ENCODE data around the gene PABPC1L.

Gene PABPC1L

DNA sequence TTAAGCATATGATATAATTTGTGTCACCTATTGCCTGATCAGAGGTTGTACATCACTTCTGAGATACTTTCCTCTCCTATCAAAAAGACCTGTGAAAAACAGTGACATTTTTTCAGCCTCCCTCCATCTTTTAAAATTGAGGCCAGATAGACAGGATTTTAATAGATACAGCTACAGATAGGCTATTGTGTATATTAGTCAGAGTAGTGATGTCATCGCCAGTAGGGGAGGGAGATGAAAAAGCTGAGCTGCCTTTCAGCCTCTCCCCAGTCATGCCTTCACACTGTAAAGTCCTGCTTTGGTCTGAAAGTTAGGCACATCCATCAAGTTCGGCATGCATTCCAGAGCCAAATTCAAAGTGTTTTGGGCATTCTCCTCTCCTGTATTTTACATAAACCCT lies 7.9 kb upstream of the PABPC1L start:
- peak; percentile 71 to 93 for ATAC-seq

DNA sequence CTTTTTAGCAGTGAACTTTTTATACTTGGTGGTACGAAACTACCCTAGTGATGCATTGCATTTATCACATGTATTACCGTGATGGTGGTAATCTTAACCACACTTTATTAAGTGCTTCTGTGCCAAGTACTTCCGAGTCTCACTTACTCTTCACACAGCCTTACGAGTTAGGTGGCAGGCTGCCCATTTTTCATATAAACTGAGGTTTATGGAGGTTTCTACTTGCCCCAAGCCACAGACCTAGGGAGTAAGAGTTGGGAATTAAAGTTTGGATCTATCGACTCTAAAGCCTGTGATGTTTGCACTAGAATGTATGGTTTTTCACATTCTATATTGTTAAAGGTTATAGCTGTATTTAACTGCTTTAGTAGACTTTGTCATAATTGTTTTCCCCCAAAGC lies 5.5 kb upstream of the PABPC1L start:
- ATAC-seq = no peak

DNA sequence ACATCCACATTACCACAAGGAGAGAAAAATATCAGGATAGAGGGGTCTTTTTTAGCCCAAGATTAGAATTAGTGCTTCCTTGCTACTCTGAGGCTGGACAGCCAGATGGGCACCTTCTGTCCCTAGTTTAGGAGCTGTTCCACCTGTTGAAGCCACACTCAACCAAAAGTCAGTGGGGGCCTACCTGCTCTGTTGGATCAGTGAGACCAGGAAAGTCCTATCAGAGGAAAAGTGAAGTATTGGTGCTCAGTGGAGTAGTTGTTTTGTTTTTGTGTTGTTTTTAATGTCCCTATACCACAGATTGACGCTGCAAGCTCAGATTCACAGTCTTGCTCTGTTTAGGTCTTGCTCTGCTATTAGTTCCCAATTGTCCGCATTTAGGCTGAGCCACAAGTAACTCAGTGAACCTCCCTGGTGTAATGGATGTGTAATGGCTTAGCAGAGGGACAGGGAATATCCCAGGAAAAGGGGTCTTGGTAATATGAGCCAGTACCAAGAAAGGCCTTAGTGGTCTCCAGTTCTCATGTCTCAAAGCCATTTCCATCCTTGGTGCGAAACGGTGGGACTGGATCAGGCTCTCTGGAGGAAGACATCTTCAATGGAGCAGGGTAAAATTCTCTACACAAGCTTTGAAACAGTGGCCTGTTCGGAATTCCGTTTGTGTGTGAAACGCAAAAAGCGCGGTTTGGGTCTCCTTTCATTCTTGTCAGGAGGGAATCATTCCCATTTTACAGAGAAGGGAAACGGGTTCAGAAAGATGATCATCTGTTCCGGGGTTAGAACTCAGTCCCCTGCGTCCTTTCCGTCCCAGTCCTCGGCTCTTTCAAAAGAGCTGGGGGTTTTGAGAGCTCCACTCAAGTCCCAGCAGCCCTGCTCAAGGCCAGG lies 631 bp upstream of the PABPC1L start:
- no peak for ATAC-seq

DNA sequence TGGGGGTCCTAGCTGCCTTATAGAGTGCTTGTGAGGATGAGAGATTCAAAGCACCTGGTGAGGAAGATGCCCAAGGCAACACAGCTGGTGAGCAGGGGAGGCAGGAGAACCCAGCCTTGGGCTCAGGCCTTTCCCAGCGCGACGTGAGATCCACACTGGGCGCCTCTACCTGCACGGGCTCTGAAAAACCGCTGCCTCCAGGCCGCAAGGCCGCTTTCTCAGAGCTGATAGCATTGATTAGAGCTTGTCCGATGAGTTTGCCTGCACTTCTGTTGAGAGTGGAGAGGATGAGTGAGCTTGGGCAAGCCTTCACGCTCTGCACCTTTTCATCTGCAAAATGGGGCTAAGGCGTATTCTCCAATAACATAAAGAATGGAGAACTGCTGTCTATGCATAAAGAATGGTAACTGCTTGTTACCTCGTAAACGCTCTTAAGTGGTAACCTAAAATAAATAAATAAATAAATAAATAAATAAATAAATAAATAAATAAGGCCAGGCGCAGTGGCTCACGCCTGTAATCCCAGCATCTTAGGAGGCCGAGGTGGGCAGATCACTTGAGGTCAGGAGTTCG lies 916 bp downstream of the PABPC1L start:
- no peak for ATAC-seq

DNA sequence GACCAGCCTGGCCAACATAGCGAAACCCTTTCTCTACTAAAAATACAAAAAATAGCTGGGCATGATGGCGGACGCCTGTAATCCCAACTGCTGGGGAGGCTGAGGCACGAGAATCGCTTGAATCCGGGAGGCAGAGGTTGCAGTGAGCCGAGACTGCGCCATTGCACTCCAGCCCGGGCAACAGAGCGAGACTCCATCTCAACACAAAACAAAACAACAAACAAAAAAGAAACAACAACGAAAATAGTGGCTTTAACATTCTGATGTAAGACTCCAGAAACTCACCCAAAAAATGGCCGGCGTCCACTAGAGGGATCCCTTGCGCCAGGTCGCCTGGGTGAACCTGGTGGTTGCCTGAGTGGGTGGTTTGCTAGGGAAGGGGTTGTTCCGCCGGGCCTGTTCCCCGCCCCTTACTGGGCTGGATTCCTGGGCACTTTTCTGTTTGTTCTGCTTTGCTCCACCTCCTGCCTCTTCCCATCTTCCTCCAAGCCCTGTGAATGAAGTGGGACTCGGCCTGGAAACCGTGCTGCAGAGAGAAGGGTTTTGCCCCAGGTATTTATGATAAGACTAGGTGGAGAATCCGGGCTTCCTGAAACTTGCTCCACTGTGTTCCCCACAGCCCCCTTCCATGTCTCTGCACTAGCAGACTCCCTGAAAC lies 1.5 kb downstream of the PABPC1L start:
- ATAC-seq = no peak

DNA sequence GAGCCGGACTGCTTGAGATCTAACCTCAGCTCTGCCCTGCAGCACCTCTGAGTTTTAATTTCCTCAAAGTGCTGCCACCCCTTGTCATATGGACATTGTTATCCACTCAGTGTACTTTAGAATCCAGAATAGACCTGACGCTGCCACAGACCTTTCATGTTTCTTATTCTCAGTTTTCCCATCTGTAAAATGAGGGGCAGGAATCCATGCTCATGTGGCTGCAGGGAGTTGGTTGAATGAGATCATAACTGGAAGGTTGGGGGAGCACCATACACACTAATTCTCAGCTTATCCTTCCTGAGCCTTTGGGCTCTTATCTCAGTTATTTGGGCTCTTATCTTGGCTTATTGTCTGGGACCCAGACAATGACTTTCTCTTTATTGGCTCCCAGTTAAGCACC lies 2.3 kb downstream of the PABPC1L start:
- ATAC-seq = no peak

DNA sequence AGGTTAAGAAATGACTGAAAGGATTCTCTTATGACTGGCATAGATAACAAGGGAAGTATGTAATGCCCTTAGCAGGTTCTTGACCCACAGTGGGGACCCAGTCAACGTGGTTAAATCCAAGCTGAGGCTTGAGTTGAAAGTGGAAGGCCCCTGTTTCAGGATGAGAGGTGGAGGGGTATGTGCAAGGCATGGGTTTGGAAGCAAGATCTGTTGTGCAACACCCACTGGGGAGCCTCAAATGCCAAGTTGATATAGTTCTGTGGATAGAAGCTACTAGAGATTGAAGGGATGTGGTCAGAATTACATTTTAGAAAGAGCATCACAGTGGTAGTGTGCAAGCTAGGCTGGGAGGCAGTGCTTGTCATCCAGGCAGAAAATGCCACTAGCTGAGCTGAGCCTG lies 5.1 kb downstream of the PABPC1L start:
- peak in 1 of 2 donors; percentile 14 for ATAC-seq

DNA sequence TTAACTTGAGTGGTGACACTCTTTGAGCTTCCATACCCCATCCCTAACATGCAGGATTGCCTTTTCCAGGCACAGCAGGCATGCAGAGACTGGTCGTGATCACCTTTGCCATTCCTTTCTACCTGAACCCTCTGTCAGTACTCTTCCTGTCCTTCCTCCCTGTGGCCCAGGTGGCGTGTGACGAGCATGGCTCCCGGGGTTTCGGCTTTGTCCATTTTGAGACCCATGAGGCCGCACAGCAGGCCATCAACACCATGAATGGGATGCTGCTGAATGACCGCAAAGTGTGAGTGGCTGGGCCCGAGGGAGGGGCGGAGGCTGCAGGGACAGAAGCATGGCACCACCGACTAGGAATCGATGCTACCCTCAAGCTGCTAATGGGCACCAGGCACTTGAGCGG lies 6.7 kb downstream of the PABPC1L start:
- no peak for ATAC-seq

DNA sequence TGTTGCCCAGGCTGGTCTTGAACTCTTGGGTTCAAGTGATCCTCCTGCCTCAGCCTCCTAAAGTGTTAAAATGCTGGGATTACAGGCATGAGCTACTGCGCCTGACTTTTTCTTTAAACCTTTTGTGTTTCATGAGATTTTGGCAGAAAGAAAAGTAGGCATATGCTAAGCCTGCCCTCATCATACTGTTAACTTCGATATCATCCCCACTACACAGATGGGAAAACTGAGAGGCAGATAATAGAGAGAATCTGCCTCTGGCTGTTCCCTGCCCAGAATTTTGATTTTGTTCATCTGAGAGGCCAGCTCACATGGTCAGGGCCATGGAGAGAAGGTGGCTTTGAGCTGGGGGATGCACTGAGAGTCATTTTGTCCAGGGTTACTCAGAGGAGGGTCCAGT lies 7.5 kb downstream of the PABPC1L start:
- ATAC-seq = no peak

DNA sequence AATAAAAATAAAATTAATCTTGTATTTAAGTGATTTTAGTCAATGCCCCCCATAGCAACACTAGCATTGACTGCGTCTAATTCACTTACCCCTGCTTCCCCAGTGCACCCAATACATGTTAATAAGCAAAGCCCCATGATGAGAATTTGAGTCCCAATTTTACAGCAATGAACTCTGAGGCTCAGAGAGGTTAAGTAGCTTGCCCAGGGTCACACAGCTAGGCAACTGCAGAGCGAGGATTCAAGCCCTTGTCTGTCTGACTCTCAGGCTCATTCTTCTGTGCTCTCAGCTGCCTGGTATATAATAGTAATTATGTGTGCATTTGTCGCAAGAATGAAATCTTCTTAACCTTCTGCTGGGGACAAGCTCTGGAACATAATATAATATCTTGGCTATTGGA lies 8.5 kb downstream of the PABPC1L start:
- no peak for ATAC-seq

DNA sequence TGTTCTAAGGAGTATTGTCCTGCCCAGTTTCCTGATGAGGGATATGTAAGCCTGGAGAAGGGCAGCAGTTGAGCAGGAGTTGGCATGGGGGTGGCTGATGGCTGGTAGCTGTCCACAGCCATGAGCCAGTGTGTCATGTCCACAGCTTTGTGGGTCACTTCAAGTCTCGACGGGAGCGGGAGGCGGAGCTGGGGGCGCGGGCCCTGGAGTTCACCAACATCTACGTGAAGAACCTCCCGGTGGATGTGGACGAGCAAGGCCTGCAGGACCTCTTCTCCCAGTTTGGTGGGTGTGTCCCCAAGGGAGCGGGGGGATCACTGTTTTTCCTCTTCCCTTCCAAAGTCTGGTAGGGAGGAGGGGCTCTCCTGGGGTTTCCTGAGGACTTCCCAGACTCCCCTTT lies 8.9 kb downstream of the PABPC1L start:
- ATAC-seq = no peak

DNA sequence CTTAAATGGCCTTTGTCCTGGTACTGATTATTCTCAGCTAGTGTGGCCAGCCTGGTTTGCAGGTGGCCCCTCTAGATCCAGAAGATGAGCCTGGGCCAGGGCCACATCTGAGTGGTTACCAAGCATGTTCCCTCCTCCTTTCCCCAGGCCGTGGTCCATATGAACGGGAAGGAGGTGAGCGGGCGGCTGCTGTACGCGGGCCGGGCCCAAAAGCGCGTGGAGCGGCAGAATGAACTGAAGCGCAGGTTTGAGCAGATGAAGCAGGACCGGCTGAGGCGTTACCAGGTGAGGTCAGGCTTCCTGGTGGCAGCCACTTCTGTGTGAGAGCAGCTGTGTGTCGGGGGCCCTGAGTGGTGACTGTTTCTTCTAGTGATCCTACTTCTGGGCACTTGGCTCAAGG lies 11.6 kb downstream of the PABPC1L start:
- no peak for ATAC-seq

DNA sequence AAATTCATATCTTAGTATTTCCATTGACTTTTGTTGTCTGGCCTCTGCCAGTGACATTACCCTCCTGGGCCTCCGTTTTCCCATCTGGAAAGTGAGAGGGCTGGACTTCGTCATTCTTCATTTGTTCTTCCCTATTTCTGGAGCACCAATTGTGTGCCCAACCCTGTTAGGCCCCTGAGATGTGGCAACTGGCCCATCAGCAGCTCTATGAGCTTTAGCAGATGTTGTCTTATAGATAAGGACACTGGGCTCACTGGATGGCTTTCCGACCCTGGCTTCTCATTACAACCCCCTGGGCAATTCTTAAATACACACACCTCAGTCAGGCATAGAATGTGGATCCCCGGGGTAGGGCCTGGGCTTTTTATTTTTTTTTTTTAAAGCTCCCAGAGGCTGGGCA lies 14.7 kb downstream of the PABPC1L start:
- ATAC-seq = no peak

DNA sequence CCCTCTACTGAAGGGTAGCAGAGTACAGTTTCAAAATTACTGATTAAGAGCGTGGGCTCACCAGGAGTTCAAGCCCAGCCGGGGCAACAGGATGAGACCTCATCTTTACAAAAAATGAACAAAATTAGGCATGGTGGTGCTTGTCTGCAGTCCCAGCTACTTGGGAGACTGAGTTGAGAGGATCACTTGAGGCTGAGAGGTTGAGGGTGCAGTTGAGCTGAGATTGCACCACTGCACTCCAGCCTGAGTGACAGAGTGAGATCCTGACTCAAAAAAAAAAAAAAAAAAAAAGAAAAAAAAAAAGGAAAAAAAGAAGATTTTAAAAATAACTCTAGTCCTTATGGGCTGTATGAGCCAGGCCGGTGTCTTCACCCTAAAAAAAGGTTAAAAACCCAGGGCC lies 18.7 kb downstream of the PABPC1L start:
- no peak for ATAC-seq

DNA sequence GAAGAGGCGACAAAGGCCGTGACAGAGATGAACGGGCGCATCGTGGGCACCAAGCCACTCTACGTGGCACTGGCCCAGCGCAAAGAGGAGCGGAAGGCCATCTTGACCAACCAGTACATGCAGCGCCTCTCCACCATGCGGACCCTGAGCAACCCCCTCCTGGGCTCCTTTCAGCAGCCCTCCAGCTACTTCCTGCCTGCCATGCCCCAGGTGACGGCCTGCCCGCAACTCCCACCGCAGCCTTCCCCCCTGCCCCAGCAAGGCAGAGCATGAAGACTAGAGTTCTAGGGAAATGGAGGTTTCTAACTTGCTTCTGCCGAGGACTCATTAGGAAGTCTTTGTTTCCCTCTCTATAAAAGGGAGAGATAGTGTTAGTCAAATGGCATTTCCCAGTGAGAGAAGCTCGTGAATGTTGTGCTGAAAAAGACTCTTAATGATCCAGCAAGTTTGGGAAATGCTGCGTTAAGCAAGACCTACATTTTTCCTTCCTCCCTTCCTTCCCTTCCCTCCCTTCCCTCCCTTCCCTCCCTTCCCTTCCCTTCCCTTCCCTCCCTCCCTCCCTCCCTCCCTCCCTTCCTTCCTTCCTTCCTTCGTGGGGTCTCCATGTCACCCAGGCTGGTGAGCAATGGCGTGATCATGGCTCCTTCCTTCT lies 20.8 kb downstream of the PABPC1L start:
- no peak for ATAC-seq

DNA sequence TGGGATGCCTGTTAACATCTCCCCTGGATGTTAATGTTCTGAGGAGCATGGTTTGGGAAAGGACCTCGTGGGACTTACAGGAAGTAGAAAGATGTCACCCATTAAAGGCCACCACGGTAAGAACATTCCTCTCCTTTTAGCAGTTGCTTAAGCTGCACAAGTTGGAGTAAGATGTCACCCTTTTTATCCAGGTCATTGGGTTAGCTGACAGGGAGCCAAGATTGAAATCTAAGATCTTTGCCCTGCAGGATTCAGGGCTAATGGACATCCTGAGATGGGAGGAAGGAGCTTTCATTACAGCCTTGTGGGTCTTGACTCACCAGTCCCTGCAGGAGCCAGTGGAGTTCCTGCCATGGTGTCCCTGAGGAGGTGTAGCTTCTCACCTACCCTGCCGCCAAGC lies 22.1 kb downstream of the PABPC1L start:
- no peak for ATAC-seq

DNA sequence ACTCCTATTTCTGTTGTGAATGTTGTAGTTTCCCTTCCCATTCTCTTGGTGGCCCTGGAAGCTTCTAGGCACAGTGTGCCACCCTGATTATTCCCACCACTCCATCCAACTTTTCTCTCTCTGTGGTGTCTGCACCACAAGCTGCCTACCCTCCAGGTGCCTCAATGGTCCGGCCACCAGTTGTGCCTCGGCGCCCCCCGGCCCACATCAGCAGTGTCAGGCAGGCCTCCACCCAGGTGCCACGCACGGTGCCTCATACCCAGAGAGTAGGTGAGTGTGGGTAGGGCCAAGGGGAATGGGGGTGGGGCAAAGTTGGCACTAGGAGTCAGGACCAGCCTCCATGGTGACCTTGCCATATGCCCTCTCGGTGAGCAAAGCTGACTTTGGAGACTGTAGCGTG lies 23.1 kb downstream of the PABPC1L start:
- no peak for ATAC-seq

DNA sequence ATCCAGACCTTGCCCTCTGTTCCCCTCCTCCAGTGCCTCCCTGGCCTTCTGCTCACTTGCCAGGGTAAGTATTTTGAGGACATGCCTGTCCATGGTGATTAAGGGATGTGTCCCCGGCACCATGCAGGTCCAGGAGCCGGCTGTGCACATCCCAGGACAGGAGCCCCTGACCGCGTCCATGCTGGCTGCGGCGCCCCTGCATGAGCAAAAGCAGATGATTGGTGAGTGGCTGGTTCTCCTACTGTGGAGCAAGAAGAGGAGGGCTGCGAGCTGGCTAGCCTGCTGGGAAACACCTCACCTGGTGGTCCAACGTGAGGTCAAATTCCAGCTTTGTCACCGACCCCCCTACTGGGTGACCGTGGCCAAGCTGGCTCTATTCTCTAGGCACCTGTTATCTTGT lies 26.6 kb downstream of the PABPC1L start:
- ATAC-seq = no peak

DNA sequence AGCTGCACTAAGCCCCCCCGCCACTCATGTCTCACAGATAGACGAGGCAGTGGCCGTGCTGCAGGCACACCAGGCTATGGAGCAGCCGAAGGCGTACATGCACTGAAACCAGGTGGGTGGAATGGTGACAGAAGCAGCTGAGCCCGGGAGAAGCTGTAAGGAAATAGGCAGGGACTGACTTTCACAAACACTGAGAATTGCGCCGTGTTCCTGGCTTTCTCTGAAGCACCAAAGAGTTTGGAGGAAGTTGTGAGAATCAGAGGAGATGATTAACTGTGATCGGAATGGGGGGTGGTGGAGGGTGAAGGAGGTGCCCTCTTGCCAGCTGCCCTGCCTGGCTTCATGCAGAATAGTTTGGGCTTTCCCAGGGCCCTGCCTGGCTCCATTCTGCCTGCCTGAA lies 28.8 kb downstream of the PABPC1L start:
- no peak for ATAC-seq

DNA sequence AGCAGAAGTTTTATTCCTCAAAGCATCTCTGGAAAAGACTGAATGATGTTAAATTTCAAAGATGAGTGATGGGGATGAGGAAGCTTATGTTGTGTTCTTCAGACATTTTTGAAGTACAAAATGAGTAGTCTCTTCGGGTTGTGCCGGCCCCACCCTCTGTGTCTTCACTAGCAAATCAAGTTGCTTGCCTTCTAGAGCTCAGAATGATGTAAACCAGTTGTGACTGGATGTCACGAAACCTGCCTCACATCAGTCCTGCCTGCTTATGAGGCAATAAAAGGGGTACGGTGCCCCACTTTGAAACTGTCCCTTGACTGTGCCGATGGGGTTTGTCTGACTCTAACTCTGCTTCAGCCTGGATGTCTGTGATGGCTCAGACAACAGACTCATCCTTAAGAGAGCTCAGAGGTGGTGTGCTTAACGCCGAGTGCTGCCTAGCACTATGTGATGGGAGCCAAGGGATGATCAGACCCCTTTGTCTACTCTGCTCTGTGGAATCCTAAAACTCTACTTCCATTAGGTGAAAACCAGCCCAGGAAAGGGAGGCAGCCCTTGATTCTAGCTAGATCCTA lies 31.3 kb downstream of the PABPC1L start:
- peak in 1 of 2 donors; percentile 17 for ATAC-seq

DNA sequence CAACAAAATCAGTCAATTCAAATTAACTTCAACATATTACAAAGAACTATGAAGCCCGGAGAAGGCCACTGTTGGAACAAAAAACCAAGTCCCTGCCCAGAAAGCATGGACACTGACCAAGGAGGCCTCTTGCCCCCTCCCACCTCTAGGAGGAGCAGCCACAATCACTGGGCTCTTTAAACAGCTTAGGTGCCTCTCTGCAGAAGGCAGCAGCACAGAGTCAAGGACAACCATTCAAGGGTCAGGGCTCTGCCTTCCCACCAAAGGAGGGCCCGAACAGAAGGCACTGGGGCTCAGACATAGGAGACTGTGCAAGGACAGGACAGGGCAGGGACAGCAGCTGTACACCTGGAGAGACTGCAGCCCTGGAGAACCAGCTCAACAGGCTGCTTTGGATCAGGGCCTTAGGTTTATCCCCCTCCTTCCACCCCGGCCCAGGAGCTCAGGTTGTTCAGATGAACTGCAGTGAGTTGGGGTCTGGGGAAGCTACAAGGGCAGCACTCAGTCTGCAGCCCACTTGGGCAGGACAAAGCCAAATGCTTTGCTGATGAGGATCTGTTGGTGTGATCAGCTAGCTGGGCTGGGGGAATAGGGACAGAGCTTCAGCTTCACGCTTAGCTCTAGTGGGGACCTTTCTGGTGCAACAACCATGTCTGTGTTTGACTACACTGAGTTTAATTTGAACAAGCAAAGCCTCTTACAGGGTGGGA lies 32.6 kb downstream of the PABPC1L start:
- no peak for ATAC-seq

DNA sequence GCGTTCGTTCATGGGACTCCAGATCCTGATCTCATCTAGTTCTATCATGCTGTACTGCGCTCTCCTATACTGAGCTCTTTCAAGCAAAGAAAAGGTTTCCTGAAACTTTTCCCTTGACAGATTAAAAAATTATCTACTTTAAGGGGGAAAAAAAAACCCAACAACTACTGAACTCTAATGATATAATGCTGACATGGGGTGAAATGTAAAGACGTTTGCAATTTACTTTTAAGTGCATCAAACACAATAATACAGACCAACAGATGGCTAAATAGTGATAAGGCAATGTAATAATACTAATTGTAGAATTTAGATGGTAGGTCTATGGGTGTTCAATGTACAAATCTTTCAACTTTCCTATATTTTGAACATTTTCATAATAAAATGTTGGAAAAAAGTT lies 34.0 kb downstream of the PABPC1L start:
- ATAC-seq = no peak

DNA sequence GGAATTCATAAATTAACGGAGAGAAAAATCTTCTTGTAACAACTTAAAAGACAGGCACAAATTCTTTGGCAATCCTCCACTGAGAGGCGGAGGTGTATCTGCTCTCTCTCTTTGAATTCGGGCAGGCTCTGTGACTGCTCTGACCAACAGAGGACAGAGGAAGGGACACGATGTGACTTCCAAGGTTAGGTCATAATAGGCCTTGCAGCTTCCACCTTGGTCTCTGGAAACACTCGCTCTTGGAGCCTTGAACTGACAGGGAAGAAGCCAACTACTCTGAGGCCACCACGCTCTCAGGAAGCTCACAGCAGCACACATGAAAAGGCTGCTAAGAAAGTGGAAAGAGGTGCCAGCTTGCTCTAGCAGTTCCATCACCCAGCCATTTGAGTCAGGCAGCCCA lies 35.4 kb downstream of the PABPC1L start:
- no peak for ATAC-seq
